CD4-positive, alpha-beta T cell treated with Interleukin-21 for 1 hour (primary cell): ENCODE data around the gene BMPR1B.
"Not testable (repeated sequence)": the region's sequence is repeated elsewhere in the genome, so short reads cannot be mapped to it uniquely, and the experiment has no call there.

Experiments used
- DNase-seq: peaks from one replicate; pipeline ENCODE4 v3.0.0-alpha.2; 2020

BMPR1B gene

GRCh38 chr4:95049551-95050233, 291.9 kb downstream of the BMPR1B start:
- DNase-seq: no peak

GRCh38 chr4:95050980-95051701, 293.4 kb downstream of the BMPR1B start:
- no peak for DNase-seq

- DNase-seq: no peak
Measured at GRCh38 chr4:95051702-95052020, 293.9 kb downstream of the BMPR1B start.

GRCh38 chr4:95058991-95059390, 301.2 kb downstream of the BMPR1B start:
- no peak for DNase-seq

- DNase-seq: no peak
Measured at GRCh38 chr4:95059663-95060062, 301.9 kb downstream of the BMPR1B start.

GRCh38 chr4:95061220-95061619, 303.5 kb downstream of the BMPR1B start:
- no peak for DNase-seq

- not testable (repeated sequence) for DNase-seq
Measured at GRCh38 chr4:95061801-95062200, 304.0 kb downstream of the BMPR1B start.

GRCh38 chr4:95066050-95066449, 308.3 kb downstream of the BMPR1B start:
- no peak for DNase-seq

GRCh38 chr4:95068401-95068800, 310.6 kb downstream of the BMPR1B start:
- no peak for DNase-seq

GRCh38 chr4:95068818-95069478, 311.2 kb downstream of the BMPR1B start:
- no peak for DNase-seq

GRCh38 chr4:95071851-95072250, 314.1 kb downstream of the BMPR1B start:
- no peak for DNase-seq

- no peak for DNase-seq
Measured at GRCh38 chr4:95073646-95074045, 315.9 kb downstream of the BMPR1B start.

- DNase-seq: no peak
Measured at GRCh38 chr4:95077864-95078263, 320.1 kb downstream of the BMPR1B start.

GRCh38 chr4:95080969-95081368, 323.2 kb downstream of the BMPR1B start:
- DNase-seq: no peak

- DNase-seq: no peak
Measured at GRCh38 chr4:95084584-95084983, 326.8 kb downstream of the BMPR1B start.

- DNase-seq: no peak
Measured at GRCh38 chr4:95085124-95085833, 327.5 kb downstream of the BMPR1B start.

- no peak for DNase-seq
Measured at GRCh38 chr4:95086551-95086950, 328.8 kb downstream of the BMPR1B start.

- no peak for DNase-seq
Measured at GRCh38 chr4:95087657-95088455, 330.1 kb downstream of the BMPR1B start.

GRCh38 chr4:95091272-95091671, 333.5 kb downstream of the BMPR1B start:
- no peak for DNase-seq

GRCh38 chr4:95092766-95093165, 335.0 kb downstream of the BMPR1B start:
- no peak for DNase-seq

- DNase-seq: no peak
Measured at GRCh38 chr4:95093460-95093859, 335.7 kb downstream of the BMPR1B start.
